IPS-18c (cell line): Measurements from ENCODE around the gene FUT1.

Experiments
- H3K4me3 ChIP-seq: 2 replicates; pipeline ENCODE4 v1.7.0; 2013; ENCODE audit warnings: low read depth, mild to moderate bottlenecking, low read length, moderate library complexity; ENCODE audit not compliant: insufficient read depth
- H3K9me3 ChIP-seq: one replicate; pipeline ENCODE4 v1.6.1; 2013; ENCODE audit warnings: mild to moderate bottlenecking, low read length, moderate library complexity; ENCODE audit not compliant: control insufficient read depth, insufficient read depth

The FUT1 gene

GRCh38 chr19:48713041-48713863 lies 39.2 kb downstream of the FUT1 start:
- Histone ChIP-seq H3K9me3 (no peaks in the 10 kb centered on the region), H3K4me3 (peak overlapping the region; percentile 95)

- Histone ChIP-seq H3K4me3 (no peak overlapping the region), H3K9me3 (no peaks in the 10 kb centered on the region)
These were observed 41.3 kb downstream of the FUT1 start for GRCh38 chr19:48711106-48711662.

GRCh38 chr19:48708471-48708870 lies 44.0 kb downstream of the FUT1 start:
- H3K4me3 ChIP-seq, result no peak overlapping the region
- no peaks in the 10 kb centered on the region for H3K9me3 ChIP-seq

GRCh38 chr19:48705431-48705830 lies 47.0 kb downstream of the FUT1 start:
- no peaks in the 10 kb centered on the region for H3K9me3 ChIP-seq
- no peak overlapping the region for H3K4me3 ChIP-seq

- no peak overlapping the region for H3K4me3 ChIP-seq
- no peaks in the 10 kb centered on the region for H3K9me3 ChIP-seq
These were observed 49.1 kb downstream of the FUT1 start for GRCh38 chr19:48703316-48703715.

GRCh38 chr19:48702701-48703100 lies 49.7 kb downstream of the FUT1 start:
- no peak overlapping the region for H3K4me3 ChIP-seq
- no peaks in the 10 kb centered on the region for H3K9me3 ChIP-seq

GRCh38 chr19:48698046-48698445 lies 54.4 kb downstream of the FUT1 start:
- Histone ChIP-seq H3K4me3 (no peak overlapping the region), H3K9me3 (no peaks in the 10 kb centered on the region)
